Activated naive CD4-positive, alpha-beta T cell treated with anti-CD3 and anti-CD28 coated beads for 36 hours (primary cell): ENCODE measurements around the gene WNT8B. TPM values are rescaled to one million over a fixed set of nuclear protein-coding genes. Genes with fewer than 3 reads are reported as not detected.

Source experiments
- CTCF ChIA-PET: fragments of 350-600 bp; sonication (Branson Sonifier 250); formaldehyde crosslinking; loops from one replicate; lab custom pipeline; 2021; ENCODE audit warnings: antibody characterized with exemption; lab: Charles Lee
- DNase-seq: peaks from one replicate; pipeline ENCODE4 v3.0.0-alpha.2; 2020
- H3K27ac Mint-ChIP-seq: one replicate; pipeline ENCODE4 v1.8.0; 2021; ENCODE audit warnings: mild to moderate bottlenecking, mixed read lengths
- H3K27me3 Mint-ChIP-seq: one replicate; pipeline ENCODE4 v1.8.0; 2021; ENCODE audit warnings: low read depth, mixed read lengths
- H3K36me3 Mint-ChIP-seq: one replicate; pipeline ENCODE4 v1.8.0; 2021; ENCODE audit warnings: low read depth, mixed read lengths
- H3K4me1 Mint-ChIP-seq: one replicate; pipeline ENCODE4 v1.8.0; 2021; ENCODE audit warnings: low read depth, mixed read lengths
- H3K4me3 Mint-ChIP-seq: one replicate; pipeline ENCODE4 v1.8.0; 2021; ENCODE audit warnings: mild to moderate bottlenecking, moderate library complexity, mixed read lengths
- H3K9me3 Mint-ChIP-seq: one replicate; pipeline ENCODE4 v1.8.0; 2021; ENCODE audit warnings: mixed read lengths
- intact Hi-C: fragments of 100-400 bp; cut with micrococcal nuclease; formaldehyde crosslinking; loops from one replicate; pipeline ENCODE4 v1.15.1; 2023
- total RNA-seq, 2 experiments: library from RNA; stranded (reverse); gene quantifications; one replicate each; pipeline ENCODE4 v1.2.3, GENCODE V29; 2021

WNT8B gene
- total RNA-seq, 2 experiments from 2014 or later, result 0.91 to 0.96 TPM

DNA sequence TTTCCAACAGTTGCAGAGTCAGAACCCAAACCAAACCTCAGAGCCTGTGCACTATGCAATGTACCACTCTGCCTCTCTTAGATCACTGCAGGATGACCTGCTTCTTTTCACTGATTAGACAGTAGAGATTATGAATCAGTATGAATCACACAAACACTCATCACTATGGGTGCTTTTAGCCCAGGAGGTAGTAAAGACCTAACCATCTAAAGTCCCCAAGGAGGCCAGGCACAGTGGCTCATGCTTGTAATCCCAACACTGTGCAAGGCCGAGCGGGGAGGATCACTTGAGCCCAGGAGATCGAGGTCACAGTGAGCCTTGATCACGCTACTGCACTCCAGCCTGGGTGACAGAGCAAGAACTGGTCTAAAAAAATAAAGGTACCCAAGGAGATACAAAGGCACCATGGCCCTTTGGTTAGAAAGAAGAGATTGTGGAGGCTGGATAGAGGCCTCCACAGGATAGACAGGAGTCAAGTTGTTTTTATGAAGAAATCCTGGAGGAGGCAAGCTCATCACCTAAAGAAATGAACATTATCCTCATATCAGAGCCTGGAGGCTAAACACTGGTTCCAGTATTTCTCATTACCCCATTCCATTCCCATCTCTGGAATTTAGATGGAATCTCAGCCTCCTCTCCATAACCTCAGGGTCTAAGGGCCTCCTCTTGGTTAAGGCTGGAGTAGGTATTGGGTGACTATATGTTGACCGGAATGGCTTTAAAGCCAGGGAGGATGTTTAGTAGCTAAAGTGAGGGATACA is 44.0 kb downstream of the WNT8B start:
- intact Hi-C loops, result loop anchor here (5.0 kb wide), 2 partner anchors 359 to 659 kb away; no protein-coding TSS in a partner anchor
- peak overlapping the region; percentile 89 for H3K27ac Mint-ChIP-seq
- peaks cover 42% of the 10 kb centered on the region for H3K36me3 Mint-ChIP-seq
- H3K9me3 Mint-ChIP-seq, result no peaks in the 10 kb centered on the region
- DNase-seq, result peak; percentile 53
- no peaks in the 10 kb centered on the region for H3K27me3 Mint-ChIP-seq
- CTCF ChIA-PET, result interaction anchor here (0.6 to 6.5 kb wide), 10 partner anchors 14 to 215 kb away, joined by 3 to 92 read pairs (median 9); partner anchors contain the start of gene SEC31B
- H3K4me3 Mint-ChIP-seq, result peak overlapping the region; percentile 51
- peaks cover 62% of the 10 kb centered on the region for H3K4me1 Mint-ChIP-seq

DNA sequence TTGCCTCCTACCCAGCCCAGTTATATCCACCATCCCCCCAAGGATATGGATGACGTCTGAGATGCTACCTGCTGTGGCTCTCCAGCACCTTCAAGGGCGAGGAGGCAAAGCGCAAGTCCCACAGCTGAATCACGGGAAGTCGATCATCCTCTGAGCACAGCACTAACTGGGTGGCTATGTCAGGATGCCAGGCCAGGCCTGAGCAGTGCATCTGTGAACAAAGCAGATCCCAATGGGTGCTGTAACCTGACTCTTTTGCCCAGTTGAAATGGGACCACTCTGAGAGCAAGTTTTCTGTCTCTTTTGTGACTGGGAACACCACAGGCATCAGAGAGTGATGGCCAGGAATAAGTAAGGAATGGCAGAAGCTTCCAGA is 44.5 kb downstream of the WNT8B start:
- H3K36me3 Mint-ChIP-seq, result peaks cover 41% of the 10 kb centered on the region
- peak; percentile 41 for DNase-seq
- peak overlapping the region; percentile 50 for H3K4me3 Mint-ChIP-seq

DNA sequence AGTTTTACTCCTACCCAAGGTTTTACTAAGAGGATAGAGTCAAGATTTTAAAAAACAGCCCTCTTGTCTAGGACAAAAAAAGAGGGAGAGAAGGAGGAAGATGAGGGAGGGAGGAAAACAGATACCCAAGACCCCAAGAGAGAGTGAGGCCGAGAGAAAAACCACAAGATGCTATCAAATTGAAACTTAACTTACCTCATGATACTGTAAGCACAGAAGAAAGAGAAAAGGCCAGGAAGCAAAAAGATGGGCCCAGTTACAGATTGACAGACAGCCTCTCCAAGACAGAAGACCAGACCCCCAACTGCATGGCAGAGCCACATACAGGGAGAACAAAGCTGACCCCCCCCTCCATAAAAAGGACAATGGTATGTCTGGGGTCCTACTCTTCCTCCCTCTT is 45.5 kb downstream of the WNT8B start:
- no peaks in the 10 kb centered on the region for H3K27me3 Mint-ChIP-seq
- intact Hi-C loops, result loop anchor here (1.0 to 5.0 kb wide), 9 partner anchors 10 to 661 kb away; partner anchors contain the start of gene BLOC1S2
- H3K36me3 Mint-ChIP-seq, result peaks cover 50% of the 10 kb centered on the region
- H3K27ac Mint-ChIP-seq, result peak overlapping the region; percentile 89
- no peaks in the 10 kb centered on the region for H3K9me3 Mint-ChIP-seq
- DNase-seq, result no peak
- CTCF ChIA-PET, result interaction anchor here (0.8 to 6.5 kb wide), 30 partner anchors 8 to 216 kb away, joined by 3 to 92 read pairs (median 5); partner anchors contain the start of gene SEC31B
- H3K4me1 Mint-ChIP-seq, result peaks cover 70% of the 10 kb centered on the region
- H3K4me3 Mint-ChIP-seq, result peak overlapping the region; percentile 50

More for the DNA sequence above, 44.5 kb downstream of the WNT8B start:
- peaks cover 68% of the 10 kb centered on the region for H3K4me1 Mint-ChIP-seq
- no peaks in the 10 kb centered on the region for H3K27me3 Mint-ChIP-seq
- H3K9me3 Mint-ChIP-seq, result no peaks in the 10 kb centered on the region
- intact Hi-C loops, result loop anchor here (5.0 kb wide), 2 partner anchors 360 to 660 kb away; no protein-coding TSS in a partner anchor
- H3K27ac Mint-ChIP-seq, result peak overlapping the region; percentile 89
- CTCF ChIA-PET, result interaction anchor here (0.6 to 6.5 kb wide), 10 partner anchors 13 to 215 kb away, joined by 3 to 92 read pairs (median 9); partner anchors contain the start of gene SEC31B

DNA sequence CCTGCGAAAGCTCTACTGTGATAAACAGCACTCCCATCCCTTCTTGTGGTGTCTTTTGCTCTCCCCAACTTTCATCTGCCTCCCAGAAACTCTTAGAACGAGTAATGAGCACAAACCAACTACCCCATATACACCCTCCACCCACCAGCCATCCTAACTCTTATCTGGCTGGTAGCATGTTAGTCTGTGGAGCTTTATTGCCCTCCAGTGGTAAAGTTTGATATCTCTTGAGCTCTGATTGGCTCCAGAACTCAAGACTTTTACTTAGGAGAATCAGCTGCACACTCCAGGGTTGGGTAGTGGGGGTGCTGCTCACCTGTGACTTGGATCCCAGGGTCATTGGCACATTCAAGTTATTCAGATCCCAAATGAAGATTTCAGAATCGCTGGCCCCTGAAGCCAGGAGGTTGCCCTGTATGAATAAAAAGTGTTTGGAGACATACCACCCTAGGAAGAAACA is 45.9 kb downstream of the WNT8B start:
- CTCF ChIA-PET, result interaction anchor here (0.8 to 6.5 kb wide), 32 partner anchors 8 to 207 kb away, joined by 3 to 92 read pairs (median 5); partner anchors contain the start of genes SCD and SEC31B

DNA sequence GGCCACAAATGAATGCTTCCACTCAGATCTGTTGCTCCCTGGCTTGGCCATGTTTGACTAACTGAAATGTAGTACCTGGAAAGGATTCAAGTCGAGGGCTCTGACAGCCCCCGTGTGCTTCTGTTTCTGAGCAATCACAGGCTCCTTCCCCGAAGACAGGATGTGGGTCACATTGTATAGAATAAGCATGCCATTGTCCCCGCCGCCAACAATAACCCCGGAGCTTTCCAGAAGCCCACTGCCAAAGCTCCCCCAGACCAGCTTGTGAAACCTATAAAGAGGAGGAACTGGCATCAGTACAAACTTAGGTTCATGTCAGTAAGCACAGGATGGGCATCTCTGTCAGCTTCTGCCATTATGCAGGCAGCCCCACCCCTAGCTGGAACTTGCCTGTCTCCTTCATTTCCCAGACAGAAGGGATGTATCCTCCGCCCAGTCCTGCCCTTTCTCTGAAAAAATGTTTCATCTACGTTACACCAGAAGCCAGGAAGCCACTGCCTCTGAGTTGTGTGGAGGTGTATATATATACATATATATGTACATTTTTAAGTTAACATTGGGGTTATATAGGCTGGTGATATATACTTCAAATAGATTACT is 46.5 kb downstream of the WNT8B start:
- peak overlapping the region; percentile 50 for H3K4me3 Mint-ChIP-seq
- DNase-seq, result peak; percentile 96
- H3K27me3 Mint-ChIP-seq, result no peaks in the 10 kb centered on the region
- H3K36me3 Mint-ChIP-seq, result peaks cover 49% of the 10 kb centered on the region
- CTCF ChIA-PET, result interaction anchor here (0.6 to 6.5 kb wide), 32 partner anchors 9 to 207 kb away, joined by 3 to 92 read pairs (median 5); partner anchors contain the start of genes SCD and SEC31B
- intact Hi-C loops, result loop anchor here (1.0 to 5.0 kb wide), 5 partner anchors 26 to 662 kb away; partner anchors contain the start of genes BLOC1S2 and HIF1AN
- peak overlapping the region; percentile 89 for H3K27ac Mint-ChIP-seq
- no peaks in the 10 kb centered on the region for H3K9me3 Mint-ChIP-seq
- H3K4me1 Mint-ChIP-seq, result peaks cover 70% of the 10 kb centered on the region

More for the DNA sequence above, 45.9 kb downstream of the WNT8B start:
- peak overlapping the region; percentile 89 for H3K27ac Mint-ChIP-seq
- peak overlapping the region; percentile 50 for H3K4me3 Mint-ChIP-seq
- H3K27me3 Mint-ChIP-seq, result no peaks in the 10 kb centered on the region
- no peaks in the 10 kb centered on the region for H3K9me3 Mint-ChIP-seq
- peaks cover 70% of the 10 kb centered on the region for H3K4me1 Mint-ChIP-seq
- DNase-seq, result peak; percentile 68
- H3K36me3 Mint-ChIP-seq, result peaks cover 50% of the 10 kb centered on the region
- intact Hi-C loops, result loop anchor here (1.0 to 5.0 kb wide), 11 partner anchors 10 to 661 kb away; partner anchors contain the start of genes BLOC1S2 and HIF1AN

GRCh38 chr10:100510533-100511308 is 47.9 kb downstream of the WNT8B start:
- no peaks in the 10 kb centered on the region for H3K27me3 Mint-ChIP-seq
- peak overlapping the region; percentile 89 for H3K27ac Mint-ChIP-seq
- peaks cover 65% of the 10 kb centered on the region for H3K4me1 Mint-ChIP-seq
- H3K4me3 Mint-ChIP-seq, result peak overlapping the region; percentile 55
- no peaks in the 10 kb centered on the region for H3K9me3 Mint-ChIP-seq
- DNase-seq, result peak; percentile 88
- intact Hi-C loops, result loop anchor here (1.0 kb wide), 2 partner anchors 18 to 163 kb away; partner anchors contain the start of gene SCD
- CTCF ChIA-PET, result interaction anchor here (0.6 to 6.5 kb wide), 12 partner anchors 10 to 637 kb away, joined by 3 to 92 read pairs (median 7); partner anchors contain the start of genes HIF1AN and SEC31B
- peaks cover 42% of the 10 kb centered on the region for H3K36me3 Mint-ChIP-seq

DNA sequence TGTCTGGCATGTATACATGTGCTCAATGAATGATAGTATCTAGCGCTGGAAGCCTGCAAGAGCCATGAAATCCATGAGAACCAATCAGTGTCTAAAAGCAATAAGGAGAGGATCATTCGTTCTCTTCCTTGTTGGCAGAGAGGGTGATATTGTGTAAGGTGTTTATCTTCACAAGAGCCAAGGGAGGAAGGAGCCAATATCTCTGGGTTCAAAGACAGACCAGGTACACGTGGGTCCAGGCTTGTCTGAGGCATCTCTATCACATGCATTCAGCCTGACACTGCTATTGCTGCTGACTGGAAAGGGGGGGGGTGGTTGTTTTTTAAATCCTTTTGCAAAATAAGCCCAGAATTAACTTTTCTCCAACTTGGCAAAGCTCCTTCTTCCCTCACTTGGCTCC is 52.8 kb downstream of the WNT8B start:
- Mint-ChIP-seq H3K4me3 (no peak overlapping the region), H3K4me1 (peaks cover 31% of the 10 kb centered on the region), H3K9me3 (no peaks in the 10 kb centered on the region), H3K36me3 (peaks cover 27% of the 10 kb centered on the region), H3K27me3 (peaks cover 1% of the 10 kb centered on the region), H3K27ac (no peak overlapping the region)
- intact Hi-C loops, result no loop called here
- no peak for DNase-seq
- CTCF ChIA-PET, result interaction anchor here (1.3 to 6.2 kb wide), 3 partner anchors 11 to 82 kb away, joined by 4 to 101 read pairs (median 41); no protein-coding TSS in a partner anchor

DNA sequence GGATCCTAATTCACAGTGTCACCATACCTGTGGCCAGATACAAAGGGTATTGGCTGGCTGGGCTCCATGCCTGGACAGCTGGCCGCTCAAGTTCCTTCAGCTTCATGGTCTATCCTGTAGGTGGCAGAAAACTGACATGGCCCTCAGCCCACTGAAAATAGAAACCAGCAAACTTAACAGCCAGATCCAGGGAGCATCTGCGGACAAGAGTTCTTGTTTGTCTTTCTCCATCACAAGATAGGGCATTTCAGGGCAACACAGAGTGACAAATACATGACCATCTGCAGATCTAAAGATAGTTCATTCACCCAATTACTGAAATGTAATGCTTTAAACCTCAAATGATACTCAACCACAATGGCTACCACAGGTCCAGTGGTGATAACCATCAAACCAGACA is 54.0 kb downstream of the WNT8B start:
- Mint-ChIP-seq H3K9me3 (no peaks in the 10 kb centered on the region), H3K4me1 (peaks cover 19% of the 10 kb centered on the region), H3K27me3 (peaks cover 1% of the 10 kb centered on the region), H3K4me3 (no peak overlapping the region), H3K36me3 (peaks cover 28% of the 10 kb centered on the region), H3K27ac (no peak overlapping the region)
- CTCF ChIA-PET, result interaction anchor here (0.6 to 5.8 kb wide), 6 partner anchors 19 to 178 kb away, joined by 3 to 101 read pairs (median 6); partner anchors contain the start of gene HIF1AN
- intact Hi-C loops, result no loop called here
- DNase-seq, result no peak

- Mint-ChIP-seq H3K27me3 (peaks cover 1% of the 10 kb centered on the region), H3K27ac (no peak overlapping the region), H3K4me3 (no peak overlapping the region), H3K4me1 (peaks cover 12% of the 10 kb centered on the region), H3K36me3 (peaks cover 27% of the 10 kb centered on the region), H3K9me3 (no peaks in the 10 kb centered on the region)
- peak; percentile 86 for DNase-seq
- intact Hi-C loops, result loop anchor here (1.0 kb wide), 5 partner anchors 10 to 180 kb away; no protein-coding TSS in a partner anchor
- CTCF ChIA-PET, result interaction anchor here (0.6 to 6.6 kb wide), 38 partner anchors 9 to 780 kb away, joined by 3 to 101 read pairs (median 5); partner anchors contain the start of gene HIF1AN
Measured at GRCh38 chr10:100518761-100519241, 56.0 kb downstream of the WNT8B start.

GRCh38 chr10:100519311-100520051 is 56.7 kb downstream of the WNT8B start, which contains the start of gene SEC31B:
TSS of gene SEC31B (minus strand) at chr10:100519861. CDS start at chr10:100516952, 2,909 bp downstream.
- H3K27me3 Mint-ChIP-seq, result peaks cover 1% of the 10 kb centered on the region
- intact Hi-C loops, result no loop called here
- peaks cover 12% of the 10 kb centered on the region for H3K4me1 Mint-ChIP-seq
- peak within 1 kb of the TSS; percentile 77 for H3K27ac Mint-ChIP-seq
- H3K36me3 Mint-ChIP-seq, result peaks cover 29% of the 10 kb centered on the region
- H3K4me3 Mint-ChIP-seq, result no peak within 1 kb of the TSS
- no peak for DNase-seq
- CTCF ChIA-PET, result interaction anchor here (0.6 to 6.6 kb wide), 32 partner anchors 8 to 781 kb away, joined by 3 to 101 read pairs (median 7); partner anchors contain the start of gene HIF1AN
- H3K9me3 Mint-ChIP-seq, result no peaks in the 10 kb centered on the region
